MG63 (cell line): Measurements from ENCODE around the gene ODF4. TPM values are rescaled to one million over a fixed set of nuclear protein-coding genes. Genes with fewer than 3 reads are reported as not detected.
"Not testable (repeated sequence)": the region's sequence is repeated elsewhere in the genome, so short reads cannot be mapped to it uniquely, and the experiment has no call there.

Experiments used
- DNase-seq: peaks from one replicate; pipeline ENCODE4 v3.0.0-alpha.2; 2020
- H3K27me3 ChIP-seq: fragments of 250-450 bp; sonication (Bioruptor Pico); 2 replicates; pipeline ENCODE4 v1.5.1; 2020; ENCODE audit warnings: mild to moderate bottlenecking, moderate library complexity
- H3K36me3 ChIP-seq: fragments of 250-450 bp; sonication (Bioruptor Pico); 2 replicates; pipeline ENCODE4 v1.5.1; 2020; ENCODE audit warnings: mild to moderate bottlenecking, moderate library complexity
- H3K4me3 ChIP-seq: fragments of 250-450 bp; sonication (Bioruptor Pico); 2 replicates; pipeline ENCODE4 v1.5.1; 2020; ENCODE audit warnings: mild to moderate bottlenecking, moderate library complexity
- H3K9me3 ChIP-seq: fragments of 250-450 bp; sonication (Bioruptor Pico); 2 replicates; pipeline ENCODE4 v1.5.1; 2020; ENCODE audit warnings: mild to moderate bottlenecking, moderate library complexity
- total RNA-seq: library from RNA; depleted of rRNA; stranded (reverse); fragments of >200 nt; shearing (Covaris generic); gene quantifications from 2 replicates; pipeline ENCODE4 v1.2.3, GENCODE V29; 2014; ENCODE audit warnings: low replicate concordance

ODF4 gene
- total RNA-seq, 1 experiment from 2014 or later: not detected

- Histone ChIP-seq H3K4me3 (no peak overlapping the region), H3K27me3 (no peaks in the 10 kb centered on the region)
Observed at GRCh38 chr17:8320262-8320661, 19.4 kb upstream of the ODF4 start.

DNA sequence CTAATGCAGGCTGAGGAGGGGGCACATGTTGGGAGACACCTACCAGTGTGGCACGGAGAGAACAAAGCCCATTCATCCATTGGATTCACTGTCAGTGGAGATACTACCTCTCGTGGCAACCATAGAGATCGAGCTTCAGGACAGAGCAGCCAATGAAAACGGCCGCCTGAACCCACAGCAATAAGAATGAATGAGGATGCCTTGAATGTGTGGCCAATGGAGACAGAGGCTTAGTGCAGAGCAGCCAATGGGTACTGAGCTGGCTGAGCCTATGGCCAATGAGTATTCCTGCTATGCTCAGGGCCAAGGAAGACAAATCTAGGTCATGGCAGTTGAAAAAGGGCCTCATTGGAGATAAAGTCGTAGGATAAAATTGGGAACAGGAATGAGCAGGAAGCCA lies 18.6 kb upstream of the ODF4 start:
- no peaks in the 10 kb centered on the region for H3K27me3 ChIP-seq
- DNase-seq: peak; percentile 14
- no peaks in the 10 kb centered on the region for H3K36me3 ChIP-seq
- no peak overlapping the region for H3K4me3 ChIP-seq
- H3K9me3 ChIP-seq: no peaks in the 10 kb centered on the region

More at GRCh38 chr17:8320262-8320661, 19.4 kb upstream of the ODF4 start:
- DNase-seq: no peak
- no peaks in the 10 kb centered on the region for H3K36me3 ChIP-seq
- no peaks in the 10 kb centered on the region for H3K9me3 ChIP-seq

- no peak overlapping the region for H3K4me3 ChIP-seq
- no peaks in the 10 kb centered on the region for H3K36me3 ChIP-seq
- no peaks in the 10 kb centered on the region for H3K27me3 ChIP-seq
- DNase-seq: no peak
- H3K9me3 ChIP-seq: no peaks in the 10 kb centered on the region
Observed at GRCh38 chr17:8322061-8322460, 17.6 kb upstream of the ODF4 start.

- DNase-seq: no peak
- Histone ChIP-seq H3K4me3 (no peak overlapping the region), H3K36me3 (no peaks in the 10 kb centered on the region), H3K9me3 (no peaks in the 10 kb centered on the region), H3K27me3 (no peaks in the 10 kb centered on the region)
Observed at GRCh38 chr17:8324132-8324531, 15.5 kb upstream of the ODF4 start.

GRCh38 chr17:8324923-8325322 lies 14.7 kb upstream of the ODF4 start:
- H3K4me3 ChIP-seq: no peak overlapping the region
- DNase-seq: no peak
- no peaks in the 10 kb centered on the region for H3K9me3 ChIP-seq
- H3K36me3 ChIP-seq: no peaks in the 10 kb centered on the region
- no peaks in the 10 kb centered on the region for H3K27me3 ChIP-seq

GRCh38 chr17:8326511-8327302 lies 12.9 kb upstream of the ODF4 start:
- Histone ChIP-seq H3K9me3 (no peaks in the 10 kb centered on the region), H3K27me3 (no peaks in the 10 kb centered on the region), H3K36me3 (no peaks in the 10 kb centered on the region), H3K4me3 (peak overlapping the region; percentile 4; the same call in 1 of the 2 replicates)
- no peak for DNase-seq

- no peak for DNase-seq
- Histone ChIP-seq H3K9me3 (no peaks in the 10 kb centered on the region), H3K27me3 (no peaks in the 10 kb centered on the region), H3K36me3 (no peaks in the 10 kb centered on the region), H3K4me3 (no peak overlapping the region)
Observed at GRCh38 chr17:8327303-8327649, 12.4 kb upstream of the ODF4 start.

GRCh38 chr17:8332128-8332527 lies 7.5 kb upstream of the ODF4 start:
- no peak for DNase-seq
- Histone ChIP-seq H3K4me3 (no peak overlapping the region), H3K36me3 (no peaks in the 10 kb centered on the region), H3K27me3 (no peaks in the 10 kb centered on the region), H3K9me3 (no peaks in the 10 kb centered on the region)

DNA sequence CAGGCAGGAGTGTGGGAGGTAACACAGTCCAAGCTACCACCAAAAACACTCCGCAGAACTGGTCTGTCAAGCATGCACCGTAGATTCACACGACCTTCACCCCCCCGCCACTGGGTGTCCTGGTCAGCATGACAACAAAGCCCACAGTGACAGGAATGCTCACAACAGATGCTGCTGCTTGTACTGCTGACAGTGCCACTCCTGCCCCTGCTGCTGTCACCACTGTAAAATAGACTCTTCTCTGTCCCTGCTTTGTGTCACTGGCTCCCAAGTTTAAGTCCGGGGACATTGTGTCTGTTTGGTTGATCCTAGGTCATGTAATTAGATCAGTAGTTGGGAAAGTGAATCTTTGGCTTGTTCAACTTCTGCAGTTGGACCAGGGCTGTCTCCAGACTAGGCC lies 7.0 kb upstream of the ODF4 start:
- H3K36me3 ChIP-seq: no peaks in the 10 kb centered on the region
- no peak for DNase-seq
- no peaks in the 10 kb centered on the region for H3K27me3 ChIP-seq
- H3K4me3 ChIP-seq: no peak overlapping the region
- no peaks in the 10 kb centered on the region for H3K9me3 ChIP-seq

- Histone ChIP-seq H3K27me3 (no peaks in the 10 kb centered on the region), H3K9me3 (no peaks in the 10 kb centered on the region), H3K4me3 (no peak overlapping the region), H3K36me3 (no peaks in the 10 kb centered on the region)
- no peak for DNase-seq
Observed at GRCh38 chr17:8333281-8333680, 6.4 kb upstream of the ODF4 start.

DNA sequence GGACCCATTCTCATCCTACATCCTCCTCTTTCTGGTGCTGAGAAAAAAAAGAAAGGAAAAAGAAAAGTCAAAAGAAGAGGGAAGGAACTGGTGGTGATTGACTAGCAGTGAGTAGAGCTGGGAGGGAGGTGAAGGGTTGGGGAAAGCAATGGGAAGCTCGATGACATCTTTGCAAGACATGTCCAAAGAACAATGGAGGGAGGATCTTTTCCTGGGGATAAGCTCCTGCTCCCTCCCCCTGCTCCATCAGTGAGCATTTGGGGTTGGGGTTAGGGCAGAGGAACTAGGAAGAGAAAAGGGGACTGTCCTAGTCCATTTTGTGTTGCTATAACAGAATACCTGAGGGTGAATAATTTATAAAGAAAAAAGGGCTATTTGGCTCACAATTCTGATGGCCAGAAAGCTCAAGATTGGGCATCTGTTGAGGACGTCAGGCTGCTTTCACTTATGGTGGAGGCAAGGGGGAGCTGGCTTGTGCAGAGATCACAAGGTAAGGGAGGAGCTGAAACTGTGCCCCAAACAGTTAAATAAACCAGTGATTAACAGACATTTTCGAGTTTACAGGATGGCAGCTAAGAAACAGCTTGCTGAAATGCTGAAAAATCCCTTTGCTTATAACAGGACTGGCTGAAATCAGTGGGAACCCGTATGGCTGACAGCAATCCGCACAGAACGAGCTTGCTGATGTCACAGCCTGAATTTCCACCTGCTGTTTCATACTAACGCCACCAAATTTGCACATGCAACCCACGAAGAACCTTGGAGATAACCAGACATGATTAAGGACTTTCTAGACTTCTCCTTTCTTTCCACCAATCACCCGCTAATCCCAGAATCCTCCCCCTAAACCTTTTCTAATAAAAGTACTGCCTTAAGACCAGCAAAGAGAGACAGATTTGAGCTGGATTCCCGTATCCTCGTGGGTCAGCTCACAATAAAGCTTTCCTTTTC lies 1.6 kb upstream of the ODF4 start:
- no peak for DNase-seq
- Histone ChIP-seq H3K9me3 (no peaks in the 10 kb centered on the region), H3K27me3 (no peaks in the 10 kb centered on the region), H3K36me3 (no peaks in the 10 kb centered on the region), H3K4me3 (no peak overlapping the region)

- DNase-seq: no peak
- Histone ChIP-seq H3K4me3 (no peak overlapping the region), H3K27me3 (no peaks in the 10 kb centered on the region)
Observed at GRCh38 chr17:8338753-8339140, 893 bp upstream of the ODF4 start.

GRCh38 chr17:8341456-8341855 lies 1.8 kb downstream of the ODF4 start:
- Histone ChIP-seq H3K9me3 (no peaks in the 10 kb centered on the region; the same call in 1 of the 2 replicates), H3K4me3 (no peak overlapping the region), H3K36me3 (no peaks in the 10 kb centered on the region), H3K27me3 (peaks cover 4% of the 10 kb centered on the region; the same call in 1 of the 2 replicates)
- DNase-seq: no peak

More at GRCh38 chr17:8338753-8339140, 893 bp upstream of the ODF4 start:
- no peaks in the 10 kb centered on the region for H3K36me3 ChIP-seq
- no peaks in the 10 kb centered on the region for H3K9me3 ChIP-seq

GRCh38 chr17:8345052-8345690 lies 5.5 kb downstream of the ODF4 start:
- H3K4me3 ChIP-seq: no peak overlapping the region
- no peaks in the 10 kb centered on the region; the same call in 1 of the 2 replicates for H3K9me3 ChIP-seq

DNA sequence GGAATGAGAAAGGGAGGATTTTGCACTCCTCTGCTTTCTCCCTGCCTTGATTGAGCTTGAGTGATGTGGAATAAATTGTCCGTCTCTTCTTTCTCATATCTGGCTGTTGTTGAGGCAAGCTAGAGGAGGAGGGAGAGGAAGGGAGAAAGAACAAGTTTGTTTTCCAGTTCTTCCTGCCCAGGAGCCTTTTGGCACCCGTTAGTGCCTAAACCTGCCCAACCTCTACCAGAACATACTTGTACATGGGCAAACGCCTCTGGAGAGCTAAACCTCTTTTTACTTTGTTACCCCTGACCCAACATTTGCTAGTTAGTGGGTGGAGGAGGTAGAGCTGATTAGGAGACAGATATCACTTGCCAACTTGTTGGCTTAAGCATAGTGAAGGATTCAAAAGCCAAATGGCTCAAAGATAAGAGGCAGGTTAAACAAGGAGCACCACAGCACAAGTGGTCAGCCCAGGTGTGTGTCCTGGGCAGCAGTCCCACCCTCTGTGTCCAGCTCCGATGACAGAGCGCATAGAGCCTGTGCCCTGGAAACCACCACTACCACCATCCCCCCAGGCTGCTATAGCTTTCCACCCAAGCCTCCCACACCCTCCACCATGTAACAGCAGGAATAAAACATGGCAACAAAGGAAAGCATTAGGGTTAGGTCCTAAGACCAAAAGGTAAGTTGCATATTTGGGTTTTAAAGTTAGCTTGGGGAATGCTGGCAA lies 6.5 kb downstream of the ODF4 start:
- no peak overlapping the region for H3K4me3 ChIP-seq
- no peaks in the 10 kb centered on the region for H3K36me3 ChIP-seq
- DNase-seq: no peak
- no peaks in the 10 kb centered on the region; the same call in 1 of the 2 replicates for H3K9me3 ChIP-seq
- H3K27me3 ChIP-seq: peaks cover 4% of the 10 kb centered on the region; the same call in 1 of the 2 replicates

More at GRCh38 chr17:8345052-8345690, 5.5 kb downstream of the ODF4 start:
- DNase-seq: no peak
- no peaks in the 10 kb centered on the region for H3K36me3 ChIP-seq
- peaks cover 4% of the 10 kb centered on the region; the same call in 1 of the 2 replicates for H3K27me3 ChIP-seq

GRCh38 chr17:8347001-8347400 lies 7.4 kb downstream of the ODF4 start:
- H3K9me3 ChIP-seq, DNase-seq, H3K36me3 ChIP-seq, H3K27me3 ChIP-seq, H3K4me3 ChIP-seq: not testable (repeated sequence)
